HG03432 (cell line): Measurements from ENCODE around the gene FKBP1C.

Source experiments
- ATAC-seq: cut with Tn5 transposase; IDR thresholded peaks from one replicate; pipeline ENCODE4 v1.9.1; 2021; ENCODE audit warnings: mild to moderate bottlenecking, moderate library complexity; ENCODE audit not compliant: unreplicated experiment

The FKBP1C gene

GRCh38 chr6:63259153-63259552, 47.9 kb downstream of the FKBP1C start:
- no peak for ATAC-seq

- no peak for ATAC-seq
These were observed 50.6 kb downstream of the FKBP1C start for GRCh38 chr6:63261820-63262219.
